HG03175 (cell line): ENCODE results near the gene ADAMTS15.

Experiments
- ATAC-seq: cut with Tn5 transposase; IDR thresholded peaks from one replicate; pipeline ENCODE4 v1.9.1; 2021; ENCODE audit warnings: mild to moderate bottlenecking, moderate library complexity; ENCODE audit not compliant: unreplicated experiment

The ADAMTS15 gene

DNA sequence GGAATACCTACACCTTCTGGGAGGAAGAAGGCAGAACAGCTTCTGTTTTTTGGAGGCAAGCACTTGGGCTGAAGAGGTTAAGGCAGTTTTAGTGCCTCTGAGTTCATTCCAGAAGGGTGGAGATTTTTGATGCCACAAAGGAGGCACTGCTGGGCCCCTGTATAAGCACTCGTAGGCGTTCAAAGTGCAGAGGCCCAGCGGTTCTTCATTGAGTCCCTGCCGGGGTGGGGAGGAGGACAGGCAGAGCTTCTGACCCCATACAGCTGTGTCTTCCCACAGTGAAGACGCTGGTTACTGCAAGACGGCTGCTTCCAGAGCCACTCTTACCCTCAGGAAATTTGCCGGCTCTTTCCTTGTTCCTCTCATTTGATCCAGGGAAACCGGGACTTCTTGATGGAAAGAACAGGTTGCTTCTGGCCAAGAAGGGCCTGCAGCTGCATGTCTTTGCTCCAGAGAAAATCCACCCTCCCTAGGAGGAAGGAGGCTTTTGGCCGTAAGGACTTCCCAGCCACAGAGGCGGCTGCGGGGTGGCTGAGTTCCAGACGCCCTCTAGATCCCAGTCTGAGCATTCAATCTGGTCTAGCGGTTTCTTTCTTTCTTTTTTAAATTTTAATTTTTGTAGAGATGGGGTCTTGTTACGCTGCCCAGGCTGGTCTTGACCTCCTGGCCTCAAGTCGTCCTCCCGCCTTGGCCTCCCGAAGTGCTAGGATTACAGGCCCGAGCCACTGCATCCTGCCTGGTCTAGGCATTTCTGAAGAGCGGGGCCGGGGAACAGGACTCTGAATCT, 9.4 kb downstream of the ADAMTS15 start:
- no peak for ATAC-seq

DNA sequence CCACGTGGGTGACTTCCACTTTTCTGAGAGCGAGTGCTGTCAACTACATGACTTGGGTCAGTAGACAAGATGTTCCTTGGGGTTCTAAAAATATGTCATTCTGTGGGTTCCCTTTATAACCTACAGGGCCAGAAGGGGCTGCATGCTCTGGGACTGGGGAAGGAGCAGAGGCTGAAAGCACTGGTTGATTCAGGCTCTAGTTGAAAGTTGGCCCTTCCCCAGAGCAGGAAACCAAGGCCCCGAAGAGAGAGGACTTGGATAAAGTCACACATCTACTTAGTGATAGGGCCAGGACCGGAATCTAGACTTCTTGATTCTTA, 9.9 kb downstream of the ADAMTS15 start:
- ATAC-seq: no peak

DNA sequence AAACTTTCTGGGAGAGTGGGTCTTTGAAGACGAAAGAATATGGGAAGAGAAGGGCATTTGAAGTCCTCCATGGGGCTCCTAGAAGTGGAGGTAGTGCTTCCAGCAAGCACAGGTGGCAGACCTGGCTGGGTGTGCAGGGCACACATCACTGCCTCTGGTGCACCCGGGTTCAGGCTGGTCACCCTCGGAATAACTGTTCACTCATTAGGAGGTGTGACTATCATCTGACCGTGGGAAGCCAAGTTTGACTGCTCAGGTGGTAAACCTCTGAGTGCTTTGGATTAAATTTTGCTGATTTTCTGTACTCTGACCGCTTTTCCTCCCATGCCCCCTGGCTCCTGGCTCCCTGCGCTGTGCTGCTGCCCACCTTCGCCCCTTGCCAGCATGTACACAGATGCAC, 11.1 kb downstream of the ADAMTS15 start:
- ATAC-seq: no peak

DNA sequence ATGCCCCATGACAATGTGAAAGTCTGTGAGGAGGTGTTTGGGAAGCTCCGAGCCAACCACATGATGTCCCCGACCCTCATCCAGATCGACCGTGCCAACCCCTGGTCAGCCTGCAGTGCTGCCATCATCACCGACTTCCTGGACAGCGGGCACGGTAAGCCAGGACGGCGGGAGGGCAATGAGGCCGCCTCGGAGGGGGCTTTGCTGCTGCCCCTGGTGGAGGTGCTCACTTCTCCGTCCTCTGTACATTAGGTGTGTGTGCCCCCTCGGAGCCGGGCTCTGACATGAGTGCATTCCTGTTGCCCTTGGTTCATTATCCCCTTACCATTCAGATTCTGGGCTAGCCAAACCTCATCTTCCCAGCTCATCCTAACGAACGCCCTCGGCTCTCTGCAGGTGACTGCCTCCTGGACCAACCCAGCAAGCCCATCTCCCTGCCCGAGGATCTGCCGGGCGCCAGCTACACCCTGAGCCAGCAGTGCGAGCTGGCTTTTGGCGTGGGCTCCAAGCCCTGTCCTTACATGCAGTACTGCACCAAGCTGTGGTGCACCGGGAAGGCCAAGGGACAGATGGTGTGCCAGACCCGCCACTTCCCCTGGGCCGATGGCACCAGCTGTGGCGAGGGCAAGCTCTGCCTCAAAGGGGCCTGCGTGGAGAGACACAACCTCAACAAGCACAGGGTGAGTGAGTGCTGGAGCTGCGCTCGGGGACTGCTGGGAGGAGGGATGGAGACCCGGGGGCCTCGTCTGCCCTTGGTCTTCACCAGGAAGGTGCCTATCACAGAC, 13.8 kb downstream of the ADAMTS15 start:
- no peak for ATAC-seq

DNA sequence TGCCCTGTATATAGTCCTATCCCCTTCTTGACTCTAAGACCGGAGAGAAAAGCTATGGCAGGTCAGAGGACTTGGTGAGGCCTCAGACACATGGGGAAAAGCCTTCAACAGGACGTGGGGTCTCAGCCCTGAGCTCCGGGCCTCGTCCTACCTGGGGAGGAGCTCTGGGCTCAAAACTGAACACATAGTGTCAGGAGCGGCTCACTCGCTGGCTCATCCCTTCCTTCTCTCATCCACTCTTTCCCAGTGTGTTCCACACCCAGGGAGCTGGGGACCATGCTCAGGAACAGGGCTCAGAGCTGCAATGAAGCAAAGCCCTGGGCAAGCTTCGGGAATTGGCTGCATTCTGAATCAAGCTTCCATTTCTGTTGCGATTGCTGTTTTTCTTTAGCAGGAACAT, 14.5 kb downstream of the ADAMTS15 start:
- ATAC-seq: no peak

DNA sequence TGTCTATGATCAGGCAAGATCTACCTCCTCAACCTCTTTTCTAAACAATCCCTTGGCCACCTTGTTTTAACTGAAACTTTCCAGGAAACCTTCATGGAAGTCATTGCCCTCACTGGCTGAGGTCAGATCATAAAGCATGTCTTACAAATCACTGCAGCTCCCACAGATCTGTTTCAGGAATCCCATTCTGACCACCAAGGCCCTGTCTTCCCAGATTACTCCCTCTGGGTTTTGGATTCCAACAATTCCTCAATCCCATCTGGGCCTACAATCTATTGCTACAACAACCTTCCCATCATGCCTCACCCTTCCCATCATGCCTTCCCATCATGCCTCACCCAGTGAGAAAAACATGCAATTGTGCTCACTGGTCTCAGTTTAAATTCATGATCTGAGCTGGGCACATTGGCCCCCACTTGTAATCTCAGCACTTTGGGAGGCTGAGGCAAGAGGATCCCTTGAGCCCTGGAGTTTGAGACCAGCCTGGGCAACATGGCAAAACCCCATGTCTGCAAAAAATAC, 15.9 kb downstream of the ADAMTS15 start:
- no peak for ATAC-seq

DNA sequence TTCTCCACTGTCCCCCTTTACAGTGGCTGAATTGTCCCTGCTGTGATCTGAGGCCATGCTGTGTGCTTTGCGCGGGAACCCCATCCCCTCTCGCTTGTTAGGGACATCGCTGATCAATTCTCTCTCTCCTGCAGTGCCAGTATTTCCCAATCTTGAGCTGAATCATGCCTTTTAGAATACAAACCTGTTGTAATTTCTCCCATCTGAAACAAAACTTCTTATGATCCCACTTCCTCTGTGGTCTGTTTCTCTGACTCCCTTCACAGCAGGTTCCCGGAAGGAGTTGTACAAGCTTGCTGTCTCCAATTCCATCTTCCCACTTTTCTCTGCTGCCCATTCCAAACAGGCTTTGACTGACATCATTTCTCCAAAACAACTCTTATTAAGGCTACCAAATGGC, 16.8 kb downstream of the ADAMTS15 start:
- no peak for ATAC-seq

DNA sequence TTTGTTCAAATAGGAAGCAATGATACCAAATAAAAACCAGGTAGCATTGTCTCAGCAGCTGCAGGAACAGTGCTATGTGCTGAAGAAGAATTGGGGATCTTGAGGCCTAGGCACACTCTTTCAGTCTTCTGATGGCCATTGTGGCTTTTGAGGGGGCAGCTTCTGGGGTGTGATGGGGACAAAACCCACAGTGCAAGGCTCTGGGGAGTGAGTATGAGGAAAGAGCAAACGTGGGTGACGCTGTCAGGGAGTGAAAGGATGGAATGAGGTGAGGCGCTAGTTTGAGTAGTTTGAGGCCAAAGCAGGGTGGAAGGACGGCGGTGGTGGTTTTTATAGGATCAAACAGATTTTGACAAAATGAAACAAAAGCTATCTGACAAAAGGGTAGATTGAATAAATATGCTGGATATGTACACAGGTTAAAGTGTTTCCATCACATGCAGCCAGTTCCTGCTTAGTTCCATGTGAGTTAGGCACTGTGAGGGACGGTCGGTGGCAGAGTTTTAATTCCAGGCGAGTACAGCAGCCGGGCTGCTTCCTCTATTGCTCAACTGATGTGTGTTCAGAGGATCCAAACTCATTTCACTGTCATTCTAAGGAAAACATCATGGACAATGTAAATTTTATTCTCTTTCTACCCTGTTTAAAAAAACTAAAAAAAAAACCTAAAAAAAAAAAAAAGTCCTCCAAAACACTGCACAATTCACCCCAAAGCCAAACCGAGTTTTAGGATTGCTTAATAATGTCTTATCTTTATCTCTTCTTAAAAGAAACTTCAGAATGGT, 18.9 kb downstream of the ADAMTS15 start:
- ATAC-seq: no peak

DNA sequence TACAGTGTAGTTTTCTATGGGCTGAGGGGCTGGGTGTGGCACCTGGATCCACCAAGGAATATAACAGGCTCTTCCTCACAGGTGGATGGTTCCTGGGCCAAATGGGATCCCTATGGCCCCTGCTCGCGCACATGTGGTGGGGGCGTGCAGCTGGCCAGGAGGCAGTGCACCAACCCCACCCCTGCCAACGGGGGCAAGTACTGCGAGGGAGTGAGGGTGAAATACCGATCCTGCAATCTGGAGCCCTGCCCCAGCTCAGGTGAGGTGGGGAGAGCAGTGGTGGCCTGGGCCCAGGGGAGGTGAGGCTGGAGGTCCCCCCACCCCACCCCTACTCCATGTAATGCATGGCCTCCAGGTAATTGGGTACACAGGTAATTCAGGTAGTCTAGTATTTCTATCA, 20.7 kb downstream of the ADAMTS15 start:
- no peak for ATAC-seq

DNA sequence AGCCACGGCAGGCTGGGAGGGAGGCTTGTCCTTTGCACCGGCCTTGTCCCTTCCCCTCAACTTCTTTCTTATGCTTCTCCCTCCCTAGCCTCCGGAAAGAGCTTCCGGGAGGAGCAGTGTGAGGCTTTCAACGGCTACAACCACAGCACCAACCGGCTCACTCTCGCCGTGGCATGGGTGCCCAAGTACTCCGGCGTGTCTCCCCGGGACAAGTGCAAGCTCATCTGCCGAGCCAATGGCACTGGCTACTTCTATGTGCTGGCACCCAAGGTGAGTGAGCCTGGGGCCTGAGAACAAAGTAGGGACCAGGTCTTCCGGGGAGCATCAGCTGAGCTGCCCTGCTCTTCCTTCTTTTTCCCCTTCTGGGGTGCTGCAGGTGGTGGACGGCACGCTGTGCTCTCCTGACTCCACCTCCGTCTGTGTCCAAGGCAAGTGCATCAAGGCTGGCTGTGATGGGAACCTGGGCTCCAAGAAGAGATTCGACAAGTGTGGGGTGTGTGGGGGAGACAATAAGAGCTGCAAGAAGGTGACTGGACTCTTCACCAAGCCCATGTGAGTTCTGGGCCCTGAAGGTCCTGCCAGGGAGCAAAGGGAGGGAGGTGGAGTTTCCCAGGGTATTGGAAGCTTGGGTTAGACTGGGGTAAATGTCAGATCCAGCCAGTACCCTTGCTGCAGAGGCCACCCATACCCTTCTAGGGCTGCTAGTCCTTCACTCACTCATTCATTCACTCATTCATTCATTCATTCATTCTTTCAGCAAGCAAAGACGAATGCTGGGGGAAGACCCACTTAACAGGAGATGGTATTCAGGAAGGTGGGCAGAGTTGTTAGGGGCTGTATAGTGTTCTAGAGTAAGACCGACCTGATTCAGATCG, 22.6 kb downstream of the ADAMTS15 start:
- ATAC-seq: no peak

DNA sequence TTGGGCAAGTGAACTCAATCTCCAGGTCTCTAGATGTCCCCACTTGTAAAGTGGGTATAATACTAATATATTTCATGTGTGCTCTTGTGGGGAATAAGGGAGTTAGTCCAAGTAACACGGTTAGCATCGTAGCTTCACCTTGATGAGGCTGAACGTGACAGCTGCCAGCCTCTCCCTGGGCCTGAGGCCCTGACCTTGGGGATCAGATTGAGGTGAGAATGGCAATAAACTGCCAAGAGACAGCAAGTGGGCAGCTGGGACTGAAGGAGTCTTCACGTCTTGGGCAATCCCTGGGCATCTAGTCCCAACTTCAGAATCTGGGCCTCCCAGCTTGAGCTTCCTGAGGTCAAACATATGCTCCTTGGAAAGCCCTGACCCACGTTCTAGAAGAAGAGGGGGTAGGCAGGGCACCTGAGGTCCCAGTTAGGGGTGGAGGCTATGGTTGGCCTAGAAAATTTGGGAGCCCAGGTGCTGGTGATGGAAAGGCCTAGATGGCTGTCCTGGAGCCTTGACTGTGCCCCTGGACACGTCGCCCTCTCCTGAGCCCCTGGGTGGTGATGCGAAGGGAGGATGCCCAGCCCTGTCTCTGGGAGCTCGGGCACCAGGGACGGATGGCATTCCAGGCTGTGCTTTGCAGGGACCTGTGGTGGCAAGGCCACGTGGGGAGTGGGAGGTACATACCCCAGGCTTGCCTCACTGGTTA, 23.4 kb downstream of the ADAMTS15 start:
- ATAC-seq: no peak

DNA sequence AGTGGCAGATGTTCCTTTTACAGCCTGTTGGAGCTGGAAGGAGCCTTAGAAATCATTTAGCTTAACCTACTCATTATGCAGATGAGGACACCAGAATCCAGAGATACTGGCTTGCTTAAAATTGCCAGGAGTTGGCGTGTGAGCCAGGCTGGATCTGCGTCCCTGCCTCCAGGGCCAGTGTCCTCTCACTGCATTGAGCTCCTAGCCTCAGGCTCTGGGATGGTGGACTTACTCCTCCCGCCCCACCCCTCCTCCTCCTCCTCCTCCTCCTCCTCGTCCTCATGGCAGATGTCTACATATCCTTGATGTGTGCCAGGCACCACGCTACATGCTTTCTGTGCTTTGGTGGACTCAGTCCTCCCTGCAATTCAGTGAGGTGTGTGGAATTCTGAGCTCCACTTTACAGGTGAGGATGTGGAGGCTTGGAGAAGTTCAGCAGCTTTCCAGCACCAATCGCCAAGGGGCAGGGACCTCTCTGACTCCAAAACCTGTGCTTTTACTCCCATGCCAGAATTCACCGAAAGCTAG, 24.1 kb downstream of the ADAMTS15 start:
- no peak for ATAC-seq

DNA sequence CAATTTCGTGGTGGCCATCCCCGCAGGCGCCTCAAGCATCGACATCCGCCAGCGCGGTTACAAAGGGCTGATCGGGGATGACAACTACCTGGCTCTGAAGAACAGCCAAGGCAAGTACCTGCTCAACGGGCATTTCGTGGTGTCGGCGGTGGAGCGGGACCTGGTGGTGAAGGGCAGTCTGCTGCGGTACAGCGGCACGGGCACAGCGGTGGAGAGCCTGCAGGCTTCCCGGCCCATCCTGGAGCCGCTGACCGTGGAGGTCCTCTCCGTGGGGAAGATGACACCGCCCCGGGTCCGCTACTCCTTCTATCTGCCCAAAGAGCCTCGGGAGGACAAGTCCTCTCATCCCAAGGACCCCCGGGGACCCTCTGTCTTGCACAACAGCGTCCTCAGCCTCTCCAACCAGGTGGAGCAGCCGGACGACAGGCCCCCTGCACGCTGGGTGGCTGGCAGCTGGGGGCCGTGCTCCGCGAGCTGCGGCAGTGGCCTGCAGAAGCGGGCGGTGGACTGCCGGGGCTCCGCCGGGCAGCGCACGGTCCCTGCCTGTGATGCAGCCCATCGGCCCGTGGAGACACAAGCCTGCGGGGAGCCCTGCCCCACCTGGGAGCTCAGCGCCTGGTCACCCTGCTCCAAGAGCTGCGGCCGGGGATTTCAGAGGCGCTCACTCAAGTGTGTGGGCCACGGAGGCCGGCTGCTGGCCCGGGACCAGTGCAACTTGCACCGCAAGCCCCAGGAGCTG, 24.8 kb downstream of the ADAMTS15 start:
- ATAC-seq: no peak

DNA sequence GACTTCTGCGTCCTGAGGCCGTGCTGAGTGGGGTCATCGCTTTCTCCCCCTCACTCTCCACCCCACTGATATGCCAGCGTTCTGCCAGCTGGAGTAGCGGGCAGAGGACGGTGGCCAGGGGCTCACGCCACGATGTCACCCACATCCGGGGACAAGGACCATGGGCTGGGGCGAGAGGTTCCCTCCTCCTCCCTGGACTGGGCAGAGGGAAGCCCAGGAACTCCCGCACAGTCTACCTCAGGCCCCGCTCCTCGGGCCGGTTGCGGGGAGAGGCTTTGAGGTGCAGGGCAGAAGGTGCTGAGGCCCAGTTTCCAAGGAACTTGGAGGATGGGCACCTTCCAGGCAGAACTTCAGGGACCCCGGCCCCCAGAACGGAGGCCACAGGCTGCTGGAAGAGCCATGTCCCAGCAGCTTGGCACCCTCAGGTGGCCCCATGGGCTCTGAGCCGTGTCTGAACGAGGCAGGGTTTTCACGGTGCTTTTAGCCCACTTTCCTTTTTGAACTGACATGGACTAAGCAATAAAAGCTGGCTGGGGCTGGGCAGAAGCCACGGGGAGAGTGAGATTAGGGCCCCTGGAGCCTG, 25.4 kb downstream of the ADAMTS15 start:
- no peak for ATAC-seq

DNA sequence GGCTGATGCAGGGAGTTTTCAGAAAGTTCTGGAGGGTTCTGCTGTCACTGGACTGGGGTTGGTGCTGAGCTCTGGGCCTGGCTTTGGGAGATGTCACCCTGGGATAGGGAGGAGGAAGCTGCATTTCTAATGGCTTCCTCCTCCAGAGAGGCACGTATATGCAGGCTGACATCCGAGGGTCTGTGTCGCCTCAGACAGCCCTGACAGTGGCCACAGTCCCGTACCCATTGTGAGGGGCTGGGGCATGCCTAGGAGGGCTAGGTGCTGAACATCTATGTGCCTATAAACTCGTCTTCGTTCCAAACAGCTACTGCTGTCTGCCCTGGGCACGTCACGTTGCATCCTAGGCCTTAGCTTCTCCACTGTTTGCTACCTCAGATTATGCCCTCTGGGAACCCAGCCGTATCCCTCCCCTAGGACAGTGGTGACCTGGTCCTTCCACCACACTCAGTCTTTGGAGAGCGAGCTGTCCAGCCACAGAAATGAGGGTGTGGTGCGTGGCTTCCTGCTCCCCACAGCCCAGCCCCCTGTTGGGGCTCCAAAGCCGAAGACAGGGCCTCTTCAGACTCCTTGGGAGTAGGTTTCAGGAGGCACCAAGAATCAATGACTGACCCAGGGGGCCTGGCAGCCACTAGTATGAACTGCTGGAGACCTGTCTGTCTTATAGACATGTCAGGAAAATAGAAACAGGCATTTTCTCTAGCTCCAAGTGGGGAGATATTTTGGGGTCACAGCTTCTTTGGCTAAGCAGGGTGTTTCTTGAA, 26.4 kb downstream of the ADAMTS15 start:
- ATAC-seq: no peak

DNA sequence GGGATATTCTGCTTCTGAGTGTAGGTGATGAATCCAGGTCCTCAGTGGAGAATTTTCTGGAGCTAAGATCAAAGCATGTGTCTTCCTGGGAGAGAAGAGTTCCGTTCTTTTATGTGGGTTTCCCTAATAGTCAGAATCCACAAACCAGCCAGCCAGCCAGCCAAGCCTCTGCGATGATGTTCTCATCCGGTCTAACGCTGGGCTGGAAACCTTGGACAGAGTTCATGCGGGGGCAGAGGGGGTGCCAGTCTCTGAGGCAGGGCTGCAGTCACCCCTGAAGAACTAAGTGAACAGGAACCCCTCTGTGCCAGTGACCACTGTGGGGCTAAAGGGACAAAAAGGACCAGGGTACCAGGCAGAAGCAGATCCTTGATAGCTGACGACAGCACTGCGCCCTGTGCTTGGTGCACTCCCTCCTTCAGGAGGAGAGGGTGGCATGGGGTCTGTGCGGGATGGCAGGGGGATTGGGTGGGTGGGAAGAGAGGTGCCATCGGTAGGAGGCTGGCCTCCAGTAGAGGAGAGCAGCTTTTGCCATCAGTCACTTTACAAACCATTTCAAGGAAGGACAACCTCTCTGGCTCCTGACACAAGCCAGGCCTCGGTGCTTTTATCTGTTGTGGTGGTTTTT, 27.1 kb downstream of the ADAMTS15 start:
- ATAC-seq: no peak

DNA sequence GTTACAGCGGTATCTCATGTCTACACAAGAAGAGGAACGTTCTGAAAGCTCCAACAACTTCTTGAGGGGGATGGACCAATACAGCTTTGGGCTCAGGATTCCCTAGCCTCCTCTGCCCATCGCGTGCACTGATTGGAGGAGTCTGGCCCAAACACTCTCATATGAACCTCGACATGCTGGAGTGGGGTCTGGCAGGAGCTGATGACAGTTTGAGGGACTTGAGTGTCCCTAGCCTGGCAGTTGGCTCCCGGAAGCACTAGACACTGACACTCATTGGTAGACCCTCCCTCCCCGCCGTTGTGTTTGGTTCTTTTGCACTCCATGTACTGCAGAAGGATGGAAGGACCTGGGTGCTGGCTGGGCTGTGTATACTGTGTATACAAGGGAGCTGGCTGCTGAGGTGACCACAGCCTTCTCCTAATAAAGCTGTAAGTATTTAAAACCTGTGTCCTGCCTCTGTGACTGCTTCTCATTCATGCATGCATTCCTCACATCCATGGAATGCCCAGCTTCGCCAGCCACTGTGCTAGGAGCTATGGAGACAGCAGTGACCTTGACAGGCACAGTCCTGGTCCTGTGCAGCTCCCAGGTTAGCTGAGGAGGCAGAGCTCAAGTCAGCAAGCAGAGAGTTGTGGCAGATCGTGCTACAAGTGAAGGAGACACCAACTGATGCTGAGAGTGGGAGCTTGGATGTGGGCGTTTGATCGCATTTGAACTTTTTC, 27.9 kb downstream of the ADAMTS15 start:
- ATAC-seq: no peak
